AG09319 (cell line): ENCODE data around the gene PM20D1.

Source experiments
- DNase-seq: peaks from one replicate; pipeline ENCODE4 v3.0.0-alpha.2; 2010; ENCODE audit warnings: low read depth; ENCODE audit errors: extremely low read depth
- TF ChIP-seq, protein P1 (sequence below): IDR thresholded peaks from 2 replicates; pipeline ENCODE4 v1.5.1; 2011; ENCODE audit warnings: low read depth, mild to moderate bottlenecking, inconsistent platforms, low read length, moderate library complexity

The PM20D1 gene

DNA sequence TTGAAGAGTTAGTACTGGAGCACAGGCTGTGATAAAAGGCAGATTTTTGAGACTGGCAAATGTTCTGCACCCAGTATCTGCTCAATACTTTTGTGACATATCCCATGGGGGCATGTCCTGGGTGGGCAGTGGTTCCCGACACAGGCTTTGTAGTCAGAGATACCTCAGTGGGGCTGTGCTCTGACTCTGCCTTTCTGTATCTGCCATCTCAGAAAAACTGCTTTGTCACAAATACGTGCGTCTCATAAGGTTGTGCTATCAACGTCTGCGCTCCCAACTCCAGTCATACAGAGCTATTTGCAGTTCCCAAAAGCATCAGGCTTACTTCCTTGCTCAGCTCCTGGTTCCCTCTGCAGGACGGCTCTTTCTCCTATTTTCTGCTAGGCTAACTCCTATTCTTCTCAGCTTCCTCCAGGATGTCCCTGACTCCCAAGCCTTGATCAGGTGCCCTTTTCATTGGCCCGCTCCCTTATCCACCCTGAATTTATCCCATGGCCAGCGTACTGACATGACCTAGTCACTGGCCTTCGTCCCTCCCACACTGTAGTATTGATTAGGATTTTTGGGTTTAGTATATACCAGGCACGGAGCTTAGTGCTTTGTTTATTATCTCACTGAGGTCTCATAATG lies 62.5 kb downstream of the PM20D1 start:
- TF ChIP-seq, protein P1, sequence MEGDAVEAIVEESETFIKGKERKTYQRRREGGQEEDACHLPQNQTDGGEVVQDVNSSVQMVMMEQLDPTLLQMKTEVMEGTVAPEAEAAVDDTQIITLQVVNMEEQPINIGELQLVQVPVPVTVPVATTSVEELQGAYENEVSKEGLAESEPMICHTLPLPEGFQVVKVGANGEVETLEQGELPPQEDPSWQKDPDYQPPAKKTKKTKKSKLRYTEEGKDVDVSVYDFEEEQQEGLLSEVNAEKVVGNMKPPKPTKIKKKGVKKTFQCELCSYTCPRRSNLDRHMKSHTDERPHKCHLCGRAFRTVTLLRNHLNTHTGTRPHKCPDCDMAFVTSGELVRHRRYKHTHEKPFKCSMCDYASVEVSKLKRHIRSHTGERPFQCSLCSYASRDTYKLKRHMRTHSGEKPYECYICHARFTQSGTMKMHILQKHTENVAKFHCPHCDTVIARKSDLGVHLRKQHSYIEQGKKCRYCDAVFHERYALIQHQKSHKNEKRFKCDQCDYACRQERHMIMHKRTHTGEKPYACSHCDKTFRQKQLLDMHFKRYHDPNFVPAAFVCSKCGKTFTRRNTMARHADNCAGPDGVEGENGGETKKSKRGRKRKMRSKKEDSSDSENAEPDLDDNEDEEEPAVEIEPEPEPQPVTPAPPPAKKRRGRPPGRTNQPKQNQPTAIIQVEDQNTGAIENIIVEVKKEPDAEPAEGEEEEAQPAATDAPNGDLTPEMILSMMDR = no peak
- no peak for DNase-seq

- TF ChIP-seq, protein P1 = no peak
- DNase-seq = no peak
These were observed 63.3 kb downstream of the PM20D1 start for GRCh38 chr1:205786601-205787000.

- TF ChIP-seq, protein P1 = no peak
- no peak for DNase-seq
These were observed 64.5 kb downstream of the PM20D1 start for GRCh38 chr1:205785446-205785845.

DNA sequence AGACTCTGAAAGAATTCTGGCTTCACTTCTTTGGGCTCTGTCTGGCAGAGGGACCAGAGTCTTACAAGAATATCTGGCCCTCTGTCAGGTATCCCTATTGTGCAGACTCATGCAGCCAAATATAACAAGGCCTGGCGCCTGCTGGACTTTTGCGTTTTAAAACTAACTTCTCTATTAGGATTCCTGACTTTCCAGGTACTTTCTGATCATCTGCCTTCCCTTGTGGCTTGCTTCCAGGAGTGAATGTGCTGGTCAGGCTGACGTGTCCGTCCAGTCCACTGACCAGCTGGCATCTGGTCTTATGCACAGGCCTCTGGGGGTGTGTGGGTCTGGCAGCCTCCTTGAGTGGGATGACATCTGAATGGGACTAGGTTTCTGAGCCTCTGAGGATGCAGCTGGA lies 66.0 kb downstream of the PM20D1 start:
- no peak for DNase-seq
- TF ChIP-seq, protein P1 = no peak

DNA sequence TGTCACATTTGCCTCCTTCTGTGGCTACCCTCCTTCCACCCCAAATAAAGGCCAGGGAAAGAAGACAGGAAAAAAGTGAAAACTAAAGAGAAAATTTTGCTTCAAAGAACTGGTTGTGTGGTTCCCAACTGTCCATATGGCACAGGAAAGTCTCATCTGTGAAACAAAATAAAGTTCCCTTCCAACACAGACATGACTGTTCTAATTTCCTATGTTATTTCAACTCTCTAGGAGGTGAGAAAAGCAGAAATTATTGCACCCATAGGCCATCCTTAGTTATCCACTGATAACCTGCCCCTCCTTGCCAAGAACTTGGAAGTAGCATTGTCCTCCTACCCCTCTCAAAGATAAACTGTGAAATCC lies 66.5 kb downstream of the PM20D1 start:
- no peak for DNase-seq
- TF ChIP-seq, protein P1 = no peak

DNA sequence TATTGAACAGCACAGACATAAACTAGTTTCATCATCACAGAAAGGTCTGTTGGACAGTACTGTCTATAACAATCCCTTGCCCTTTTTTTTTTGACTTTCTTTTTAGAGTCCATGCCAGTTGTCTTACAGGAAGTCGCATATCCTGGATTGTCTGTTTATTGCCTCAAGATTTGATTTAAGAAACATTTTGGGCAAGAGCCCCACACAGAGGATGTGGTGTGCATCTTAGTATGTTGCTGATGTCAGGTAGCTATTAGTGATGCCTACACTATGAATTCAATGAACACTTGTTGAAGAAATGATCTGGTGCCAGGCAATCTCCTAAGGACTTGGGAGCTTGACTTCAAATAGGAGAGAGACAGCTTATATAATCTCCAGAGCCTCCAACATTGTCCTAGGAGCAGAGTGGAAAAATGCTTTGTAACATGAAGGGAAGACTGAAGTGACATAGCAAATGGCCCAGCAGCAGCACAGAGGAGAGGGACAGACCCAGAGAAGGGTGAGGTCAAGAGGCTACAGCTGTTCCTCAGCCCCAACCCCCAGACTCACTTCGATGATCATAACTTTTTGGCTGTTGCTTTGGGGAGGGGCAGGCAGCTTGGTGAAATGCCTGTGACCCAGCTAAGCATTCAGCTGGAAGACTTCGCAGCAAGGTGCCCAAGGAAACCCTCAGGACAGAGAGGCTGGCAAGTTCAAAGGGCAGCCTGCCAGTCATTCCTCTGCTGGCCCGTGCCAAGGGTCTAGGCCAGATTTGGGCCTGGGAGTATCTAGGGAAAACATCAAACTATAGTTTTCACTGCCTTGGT lies 67.1 kb downstream of the PM20D1 start:
- no peak for DNase-seq
- TF ChIP-seq, protein P1 = no peak

GRCh38 chr1:205780335-205780734 lies 69.6 kb downstream of the PM20D1 start:
- no peak for DNase-seq
- TF ChIP-seq, protein P1 = no peak
